Islet of Langerhans (tissue), 1 donor: Measurements from ENCODE around the gene ZNF570.

Experiments
- FAIRE-seq: peaks from one replicate; lab custom pipeline; 2011; peaks lifted over from hg19 to GRCh38; lab: Jason Lieb, UNC

The ZNF570 gene

GRCh38 chr19:37468961-37469777 lies at the start of gene ZNF570:
Gene ZNF570 (plus strand): TSS chr19:37469356. CDS start chr19:37470355, 999 bp downstream.
- no peak for FAIRE-seq

- FAIRE-seq = no peak
Measured at GRCh38 chr19:37452500-37453245, 16.5 kb upstream of the ZNF570 start.

GRCh38 chr19:37466277-37466797 lies 2.8 kb upstream of the ZNF570 start:
- FAIRE-seq = no peak

GRCh38 chr19:37466798-37467607 lies 2.2 kb upstream of the ZNF570 start, which contains the start of gene ZNF569:
Gene ZNF569 (minus strand): TSS chr19:37467444. CDS start chr19:37444921, 22,523 bp downstream.
- peak; percentile 13 for FAIRE-seq

GRCh38 chr19:37467608-37468090 lies 1.5 kb upstream of the ZNF570 start:
- no peak for FAIRE-seq

- FAIRE-seq = no peak
Measured at GRCh38 chr19:37470216-37470615, 1.1 kb downstream of the ZNF570 start.

GRCh38 chr19:37472165-37472564 lies 3.0 kb downstream of the ZNF570 start:
- FAIRE-seq = no peak

- no peak for FAIRE-seq
Measured at GRCh38 chr19:37484406-37485168, 15.4 kb downstream of the ZNF570 start.

GRCh38 chr19:37492213-37492612 lies 23.1 kb downstream of the ZNF570 start:
- no peak for FAIRE-seq

- FAIRE-seq = peak; percentile 43
Measured at GRCh38 chr19:37505958-37506386, 36.8 kb downstream of the ZNF570 start.

- peak; percentile 84 for FAIRE-seq
Measured at GRCh38 chr19:37506387-37507166, 37.4 kb downstream of the ZNF570 start, which contains the start of gene ZNF793. Gene ZNF793 (plus strand): TSS chr19:37506939. CDS start chr19:37523440, 16,501 bp downstream.

GRCh38 chr19:37507167-37507464 lies 38.0 kb downstream of the ZNF570 start:
- FAIRE-seq = no peak

GRCh38 chr19:37511186-37511585 lies 42.0 kb downstream of the ZNF570 start:
- FAIRE-seq = no peak

GRCh38 chr19:37511821-37512220 lies 42.7 kb downstream of the ZNF570 start:
- no peak for FAIRE-seq

GRCh38 chr19:37513397-37513796 lies 44.2 kb downstream of the ZNF570 start:
- FAIRE-seq = no peak

GRCh38 chr19:37519890-37520289 lies 50.7 kb downstream of the ZNF570 start:
- no peak for FAIRE-seq

- no peak for FAIRE-seq
Measured at GRCh38 chr19:37537391-37537947, 68.3 kb downstream of the ZNF570 start.
